Immature natural killer cell (primary cell): ENCODE measurements around the gene PALLD. TPM values are rescaled to one million over a fixed set of nuclear protein-coding genes. Genes with fewer than 3 reads are reported as not detected.

ENCODE experiments used
- DNase-seq, 3 donors: peaks; one replicate each; pipeline ENCODE4 v3.0.0; 2022; ENCODE audit warnings: mixed read lengths in 1 of 3
- H3K27ac Mint-ChIP-seq, 6 donors: one replicate each; pipeline ENCODE4 v1.8.0; 2020; ENCODE audit warnings: mixed read lengths in 6 of 6, mild to moderate bottlenecking in 5 of 6, inconsistent platforms in 4 of 6, moderate library complexity in 3 of 6
- H3K27me3 Mint-ChIP-seq, 3 donors: one replicate each; pipeline ENCODE4 v1.8.0; 2020 to 2021; ENCODE audit warnings: low read depth in 3 of 3, mild to moderate bottlenecking in 3 of 3, mixed read lengths in 3 of 3, moderate library complexity in 3 of 3, inconsistent platforms in 1 of 3
- H3K36me3 Mint-ChIP-seq, 3 donors: one replicate each; pipeline ENCODE4 v1.8.0; 2020; ENCODE audit warnings: mixed read lengths in 3 of 3, inconsistent platforms in 2 of 3, mild to moderate bottlenecking in 2 of 3
- H3K4me1 Mint-ChIP-seq, 2 donors: one replicate each; pipeline ENCODE4 v1.8.0; 2020; ENCODE audit warnings: inconsistent platforms in 2 of 2, mild to moderate bottlenecking in 2 of 2, mixed read lengths in 2 of 2, moderate library complexity in 1 of 2
- H3K4me3 Mint-ChIP-seq, 5 donors: one replicate each; pipeline ENCODE4 v1.8.0; 2020; ENCODE audit warnings: mild to moderate bottlenecking in 5 of 5, mixed read lengths in 5 of 5, inconsistent platforms in 3 of 5, moderate library complexity in 3 of 5
- H3K9me3 Mint-ChIP-seq, 6 donors: one replicate each; pipeline ENCODE4 v1.8.0; 2020; ENCODE audit warnings: mild to moderate bottlenecking in 6 of 6, mixed read lengths in 6 of 6, inconsistent platforms in 4 of 6, moderate library complexity in 3 of 6
- polyA plus RNA-seq, 3 donors: library from polyadenylated mRNA; unstranded; fragments of 300-500 nt; fragmentation: Illumina TruSeq; gene quantifications; one replicate each; pipeline ENCODE4 v1.2.3, GENCODE V29; 2021

PALLD gene
- polyA plus RNA-seq, 3 donors from 2014 or later: 7.4 to 20.8 (median 15.8) TPM

GRCh38 chr4:168830777-168831512 lies 334.1 kb downstream of the PALLD start:
- peaks cover 0 to 4% (median 0%) of the 10 kb centered on the region in 3 donors for H3K36me3 Mint-ChIP-seq
- DNase-seq: no peak
- H3K4me3 Mint-ChIP-seq: peak overlapping the region; percentile 73 to 91 (median 80)
- H3K4me1 Mint-ChIP-seq: peaks cover 16 to 20% of the 10 kb centered on the region in 2 donors
- no peak overlapping the region for H3K27ac Mint-ChIP-seq
- peaks cover 11 to 16% (median 14%) of the 10 kb centered on the region in 3 donors for H3K27me3 Mint-ChIP-seq
- H3K9me3 Mint-ChIP-seq: no peaks in the 10 kb centered on the region

GRCh38 chr4:168831585-168831918 lies 334.7 kb downstream of the PALLD start:
- no peak for DNase-seq
- Mint-ChIP-seq H3K27ac (no peak overlapping the region), H3K4me1 (peaks cover 16 to 20% of the 10 kb centered on the region in 2 donors), H3K9me3 (no peaks in the 10 kb centered on the region), H3K4me3 (peak overlapping the region; percentile 73 to 91 (median 80)), H3K36me3 (peaks cover 0 to 4% (median 0%) of the 10 kb centered on the region in 3 donors), H3K27me3 (peaks cover 11 to 16% (median 14%) of the 10 kb centered on the region in 3 donors)

GRCh38 chr4:168831919-168832762 lies 335.3 kb downstream of the PALLD start:
- Mint-ChIP-seq H3K9me3 (no peaks in the 10 kb centered on the region), H3K27ac (no peak overlapping the region), H3K4me3 (peak overlapping the region; percentile 73 to 91 (median 80)), H3K27me3 (peaks cover 11 to 16% (median 12%) of the 10 kb centered on the region in 3 donors), H3K4me1 (peaks cover 16 to 20% of the 10 kb centered on the region in 2 donors), H3K36me3 (peaks cover 0 to 4% (median 0%) of the 10 kb centered on the region in 3 donors)
- DNase-seq: peak; percentile 63 to 71 (median 65)

- peak overlapping the region; percentile 77 to 91 (median 80) for H3K4me3 Mint-ChIP-seq
- DNase-seq: peak in 1 of 3 donors; percentile 12
- H3K4me1 Mint-ChIP-seq: peaks cover 16 to 20% of the 10 kb centered on the region in 2 donors
- peaks cover 0 to 4% (median 0%) of the 10 kb centered on the region in 3 donors for H3K36me3 Mint-ChIP-seq
- H3K27me3 Mint-ChIP-seq: peaks cover 11 to 16% (median 12%) of the 10 kb centered on the region in 3 donors
- peak overlapping the region in 3 of 6 donors; percentile 31 to 58 (median 31) for H3K27ac Mint-ChIP-seq
- H3K9me3 Mint-ChIP-seq: no peaks in the 10 kb centered on the region
These were observed 336.1 kb downstream of the PALLD start for GRCh38 chr4:168832763-168833575.

- H3K27me3 Mint-ChIP-seq: peaks cover 11 to 16% (median 12%) of the 10 kb centered on the region in 3 donors
- H3K4me1 Mint-ChIP-seq: peaks cover 16 to 20% of the 10 kb centered on the region in 2 donors
- no peaks in the 10 kb centered on the region for H3K9me3 Mint-ChIP-seq
- no peak for DNase-seq
- peak overlapping the region in 4 of 5 donors; percentile 77 to 84 (median 78) for H3K4me3 Mint-ChIP-seq
- no peak overlapping the region for H3K27ac Mint-ChIP-seq
- H3K36me3 Mint-ChIP-seq: peaks cover 0 to 4% (median 0%) of the 10 kb centered on the region in 3 donors
These were observed 337.0 kb downstream of the PALLD start for GRCh38 chr4:168833881-168834280.

- Mint-ChIP-seq H3K4me3 (no peak overlapping the region), H3K9me3 (no peaks in the 10 kb centered on the region), H3K27me3 (peaks cover 11 to 14% (median 12%) of the 10 kb centered on the region in 3 donors), H3K27ac (peak overlapping the region in 1 of 6 donors; percentile 5), H3K36me3 (peaks cover 0 to 4% (median 0%) of the 10 kb centered on the region in 3 donors), H3K4me1 (peaks cover 15 to 16% of the 10 kb centered on the region in 2 donors)
- DNase-seq: no peak
These were observed 339.1 kb downstream of the PALLD start for GRCh38 chr4:168835880-168836454.

GRCh38 chr4:168836490-168836889 lies 339.6 kb downstream of the PALLD start:
- H3K4me3 Mint-ChIP-seq: no peak overlapping the region
- H3K36me3 Mint-ChIP-seq: peaks cover 0 to 4% (median 0%) of the 10 kb centered on the region in 3 donors
- peaks cover 12 to 14% of the 10 kb centered on the region in 2 donors for H3K4me1 Mint-ChIP-seq
- no peak for DNase-seq
- H3K27me3 Mint-ChIP-seq: peaks cover 11 to 12% (median 11%) of the 10 kb centered on the region in 3 donors
- no peaks in the 10 kb centered on the region for H3K9me3 Mint-ChIP-seq
- H3K27ac Mint-ChIP-seq: no peak overlapping the region

- no peak for DNase-seq
- no peak overlapping the region for H3K27ac Mint-ChIP-seq
- H3K4me1 Mint-ChIP-seq: peaks cover 4 to 19% of the 10 kb centered on the region in 2 donors
- H3K36me3 Mint-ChIP-seq: peaks cover 0 to 4% (median 0%) of the 10 kb centered on the region in 3 donors
- H3K9me3 Mint-ChIP-seq: no peaks in the 10 kb centered on the region
- no peak overlapping the region for H3K4me3 Mint-ChIP-seq
- H3K27me3 Mint-ChIP-seq: peaks cover 5 to 9% (median 7%) of the 10 kb centered on the region in 3 donors
These were observed 341.1 kb downstream of the PALLD start for GRCh38 chr4:168837922-168838321.

- DNase-seq: no peak
- H3K4me1 Mint-ChIP-seq: peaks cover 0 to 12% of the 10 kb centered on the region in 2 donors
- H3K27me3 Mint-ChIP-seq: peaks cover 0 to 2% (median 0%) of the 10 kb centered on the region in 3 donors
- peak overlapping the region in 1 of 6 donors; percentile 53 for H3K27ac Mint-ChIP-seq
- H3K36me3 Mint-ChIP-seq: peaks cover 0 to 4% (median 0%) of the 10 kb centered on the region in 3 donors
- H3K9me3 Mint-ChIP-seq: no peaks in the 10 kb centered on the region
- no peak overlapping the region for H3K4me3 Mint-ChIP-seq
These were observed 343.0 kb downstream of the PALLD start for GRCh38 chr4:168839758-168840391.

- Mint-ChIP-seq H3K27ac (no peak overlapping the region), H3K27me3 (peaks cover 0 to 2% (median 0%) of the 10 kb centered on the region in 3 donors), H3K4me1 (peaks cover 0 to 12% of the 10 kb centered on the region in 2 donors), H3K4me3 (no peak overlapping the region), H3K9me3 (no peaks in the 10 kb centered on the region), H3K36me3 (peaks cover 0 to 4% (median 0%) of the 10 kb centered on the region in 3 donors)
- no peak for DNase-seq
These were observed 343.5 kb downstream of the PALLD start for GRCh38 chr4:168840392-168840763.

GRCh38 chr4:168841000-168841671 lies 344.3 kb downstream of the PALLD start:
- Mint-ChIP-seq H3K4me1 (peaks cover 0 to 12% of the 10 kb centered on the region in 2 donors), H3K4me3 (no peak overlapping the region), H3K36me3 (no peaks in the 10 kb centered on the region), H3K27me3 (no peaks in the 10 kb centered on the region), H3K9me3 (no peaks in the 10 kb centered on the region), H3K27ac (peak overlapping the region in 2 of 6 donors; percentile 43 to 45)
- no peak for DNase-seq

GRCh38 chr4:168841672-168842019 lies 344.8 kb downstream of the PALLD start:
- Mint-ChIP-seq H3K9me3 (no peaks in the 10 kb centered on the region), H3K4me1 (peaks cover 0 to 12% of the 10 kb centered on the region in 2 donors), H3K36me3 (no peaks in the 10 kb centered on the region), H3K27me3 (no peaks in the 10 kb centered on the region), H3K4me3 (no peak overlapping the region), H3K27ac (peak overlapping the region in 2 of 6 donors; percentile 43 to 45)
- DNase-seq: no peak
